Stimulated activated CD8-positive, alpha-beta memory T cell treated with anti-CD3 and anti-CD28 coated beads, Interleukin-2, amount 100 ng/mL, for 1 hour (primary cell): ENCODE measurements around the gene IDS.
"Not testable (repeated sequence)": the region's sequence is repeated elsewhere in the genome, so short reads cannot be mapped to it uniquely, and the experiment has no call there.

Experiments used
- DNase-seq, 2 donors: peaks; one replicate each; pipeline ENCODE4 v3.0.0-alpha.2; 2020; ENCODE audit warnings: low read depth in 2 of 2

IDS gene

DNA sequence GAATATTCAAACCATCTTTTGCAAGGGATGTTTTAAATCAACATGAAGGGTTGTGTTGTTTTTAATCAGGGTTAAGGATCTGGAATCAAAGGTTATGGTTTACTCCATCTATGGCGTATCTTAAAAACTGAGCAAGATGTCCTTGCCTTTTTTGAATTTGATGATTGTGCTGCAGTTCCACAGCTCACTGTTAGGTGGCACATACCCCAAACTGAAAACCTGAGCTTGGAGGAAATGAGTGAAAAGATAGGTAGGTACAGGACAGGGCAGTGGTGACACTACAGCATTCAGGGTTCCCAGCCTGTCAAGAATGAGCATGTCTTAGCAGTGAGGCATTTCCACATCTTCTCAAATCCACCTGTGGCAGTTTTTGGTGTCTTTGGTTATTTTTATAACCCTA, 22.6 kb upstream of the IDS start:
- DNase-seq = no peak

DNA sequence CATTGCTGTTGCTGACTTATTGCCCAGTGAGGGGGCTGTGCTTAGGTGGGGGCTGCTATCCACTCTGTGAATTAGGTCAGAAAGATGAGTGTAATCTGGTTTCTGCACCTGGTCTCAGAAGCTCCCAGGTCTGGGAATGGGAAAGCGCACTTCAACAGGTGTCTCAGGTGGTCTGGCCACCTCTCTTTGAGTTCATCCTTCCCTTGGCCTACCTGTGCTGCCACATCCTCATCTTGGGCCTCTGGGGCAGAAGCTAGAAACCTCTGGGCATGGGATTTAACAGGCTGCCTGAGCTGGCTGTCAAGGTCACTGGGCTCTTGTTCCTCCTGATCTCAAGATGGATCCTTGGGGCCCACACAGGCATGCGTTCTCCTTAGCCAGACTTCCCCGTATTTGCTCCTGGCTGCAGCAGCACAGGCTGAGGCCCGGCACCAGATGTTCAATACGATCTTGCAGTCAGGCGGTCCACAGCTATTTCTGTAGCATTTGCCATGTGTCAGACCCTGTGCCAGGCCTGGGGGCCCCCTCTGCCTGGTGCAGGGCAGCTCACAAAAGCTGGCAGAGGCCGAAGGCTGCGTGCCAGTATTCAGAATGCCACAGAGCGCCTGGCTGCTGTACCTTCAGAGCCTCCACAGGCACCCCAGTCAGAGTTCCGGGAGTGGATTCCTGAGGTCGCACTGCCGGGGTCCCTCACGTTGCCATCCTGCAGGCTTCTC, 21.4 kb upstream of the IDS start:
- DNase-seq = not testable (repeated sequence)

DNA sequence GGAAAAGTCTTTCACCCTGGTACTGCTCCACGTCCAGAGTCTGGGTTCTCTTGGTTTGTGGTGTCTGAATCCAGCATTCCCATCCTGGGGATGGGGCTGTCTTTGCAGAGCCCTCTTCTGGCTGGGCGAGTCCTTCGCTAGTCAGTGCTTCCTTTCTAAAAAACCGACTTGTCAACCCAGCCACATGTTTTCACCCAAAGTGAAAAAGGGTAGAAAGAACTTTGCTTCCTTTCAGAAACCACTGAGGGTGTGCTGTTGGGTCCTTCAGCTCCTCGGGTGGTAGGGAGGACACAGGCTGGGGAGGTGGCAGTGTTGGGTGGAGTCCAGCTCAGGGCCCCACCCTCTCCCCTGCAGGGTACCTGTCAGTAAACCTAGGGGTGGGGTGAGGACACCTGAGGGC, 20.8 kb upstream of the IDS start:
- not testable (repeated sequence) for DNase-seq

DNA sequence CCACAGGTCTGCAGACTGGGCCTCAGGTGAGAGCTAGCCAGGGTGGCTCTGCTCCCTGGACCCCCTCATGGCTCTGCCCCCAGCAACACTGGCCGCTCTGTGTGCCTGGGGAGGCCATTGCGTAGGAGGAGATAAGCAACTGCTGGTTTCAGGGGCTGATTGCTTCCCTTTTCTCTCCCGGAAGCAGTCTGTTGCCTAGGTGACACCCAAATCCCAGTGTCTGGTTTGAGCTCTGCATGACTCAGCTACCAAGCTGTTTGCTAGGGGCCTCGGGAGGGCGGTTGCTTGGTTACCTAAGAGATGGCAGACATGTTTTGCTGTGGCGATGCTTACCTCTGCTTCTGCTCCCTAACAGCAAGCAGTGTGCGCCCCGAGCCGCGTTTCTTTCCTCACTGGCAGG, 20.3 kb upstream of the IDS start:
- DNase-seq = peak in 1 of 2 donors; percentile 42

DNA sequence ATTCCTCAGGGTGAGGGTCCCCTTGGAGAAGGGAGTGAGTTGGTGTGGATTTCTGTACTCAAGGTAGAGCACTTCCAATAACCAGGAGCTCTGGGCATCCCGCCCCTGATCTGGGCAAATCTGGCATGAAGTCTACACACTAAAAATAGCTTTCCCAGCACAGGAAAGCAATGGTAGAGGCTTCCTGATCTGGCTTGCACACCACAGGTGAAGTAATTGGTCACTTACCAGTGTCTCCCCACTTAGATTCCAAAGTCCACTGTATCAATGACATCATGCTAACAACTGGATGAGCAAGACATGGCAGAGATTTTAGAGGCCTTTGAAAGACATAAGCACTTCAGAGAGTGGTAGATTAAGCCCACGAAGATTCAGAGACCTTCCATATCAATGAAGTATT, 17.8 kb upstream of the IDS start:
- no peak for DNase-seq

DNA sequence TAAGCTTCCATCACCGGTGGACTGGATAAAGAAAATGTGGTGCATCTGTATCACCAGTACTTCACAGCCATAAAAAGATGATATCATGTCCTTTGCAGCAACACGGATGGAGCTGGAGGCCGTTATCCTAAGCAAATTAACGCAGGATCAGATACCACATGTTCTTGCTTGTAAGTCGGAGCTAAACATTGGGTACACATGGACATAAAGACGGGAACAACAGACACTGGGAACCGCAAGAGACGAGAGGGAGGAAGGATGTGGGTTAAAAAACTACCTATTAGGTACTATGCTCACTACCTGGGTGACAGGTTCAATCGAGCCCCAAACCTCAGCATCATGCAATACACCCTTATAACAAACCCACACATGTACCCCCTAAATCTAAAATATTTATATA, 16.3 kb upstream of the IDS start:
- DNase-seq = no peak

DNA sequence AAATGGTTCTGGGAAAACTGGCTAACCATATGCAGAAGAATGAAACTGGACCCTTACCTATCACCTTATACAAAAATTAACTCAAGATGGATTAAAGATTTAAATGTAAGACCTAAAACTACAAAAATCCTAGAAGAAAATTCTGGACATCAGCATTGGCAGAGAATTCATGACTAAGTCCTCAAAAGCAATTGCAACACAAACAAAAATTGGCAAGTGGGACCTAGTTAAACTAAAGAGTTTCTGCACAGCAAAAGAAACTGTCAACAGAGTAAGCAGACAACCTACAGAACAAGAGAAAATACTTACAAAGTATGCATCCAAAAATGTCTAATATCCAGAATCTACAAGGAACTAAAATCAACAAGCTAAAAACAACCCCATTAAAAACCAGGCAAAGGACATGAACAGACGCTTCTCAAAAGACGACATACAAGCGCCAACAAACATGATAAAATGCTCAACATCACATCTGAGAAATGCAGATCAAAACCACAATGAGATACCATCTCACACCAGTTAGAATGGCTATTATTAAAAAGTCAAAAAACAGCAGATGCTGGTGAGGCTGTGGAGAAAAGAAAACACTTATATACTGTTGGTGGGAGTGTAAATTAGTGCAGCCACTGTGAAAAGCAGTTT, 15.7 kb upstream of the IDS start:
- DNase-seq = not testable (repeated sequence)

DNA sequence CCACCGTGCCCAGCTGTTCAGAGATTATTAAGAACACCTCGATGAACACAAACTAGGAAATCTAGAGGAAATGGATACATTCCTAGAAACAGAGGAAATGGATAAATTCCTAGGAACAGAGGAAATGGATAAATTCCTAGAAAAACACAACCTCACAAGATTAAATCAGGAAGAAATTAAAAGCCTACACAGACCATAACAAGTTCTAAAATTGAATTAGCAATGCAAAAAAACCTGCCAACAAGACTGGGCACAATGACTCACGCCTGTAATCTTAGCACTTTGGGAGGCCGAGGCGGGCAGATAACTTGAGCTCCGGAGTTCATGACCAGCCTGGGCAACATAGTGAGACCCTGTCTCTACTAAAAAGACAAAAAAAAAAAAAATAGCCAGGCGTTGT, 13.1 kb upstream of the IDS start:
- DNase-seq = no peak

DNA sequence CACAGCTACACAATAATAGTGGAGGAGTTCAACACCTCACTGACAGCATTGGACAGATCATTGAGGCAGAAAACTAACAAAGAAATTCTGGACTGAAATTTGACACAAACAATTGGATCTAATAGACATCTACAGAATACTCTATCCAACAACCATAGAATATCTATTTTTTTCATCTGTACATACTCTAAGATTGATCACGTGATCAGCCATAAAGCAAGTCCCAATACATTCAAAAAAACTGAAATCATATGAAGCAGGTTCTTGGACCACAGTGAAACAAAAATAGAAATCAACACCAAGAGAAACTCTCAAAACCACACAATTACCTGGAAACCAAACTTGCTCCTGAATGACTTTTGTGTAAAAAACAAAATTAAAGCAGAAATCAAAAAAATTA, 12.2 kb upstream of the IDS start:
- DNase-seq = no peak

DNA sequence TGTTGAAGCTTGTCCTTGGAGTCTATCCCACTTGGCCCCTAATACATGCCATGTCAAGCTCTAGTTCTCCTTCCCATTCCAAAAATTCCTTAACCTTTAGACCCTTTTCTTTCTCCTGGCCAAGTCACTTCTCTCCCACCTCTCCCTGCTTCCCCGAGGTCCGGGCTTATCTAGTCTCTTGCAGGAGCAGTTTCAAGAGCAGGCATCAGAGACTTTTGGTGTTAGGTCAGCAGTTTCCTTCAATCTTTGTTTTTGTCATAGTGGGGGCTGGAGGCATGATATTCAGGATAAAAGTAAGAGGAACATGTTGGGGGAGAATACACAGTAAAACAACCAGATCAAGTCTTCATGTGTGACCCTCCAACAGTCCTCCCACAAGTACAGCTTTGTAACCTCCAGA, 11.5 kb upstream of the IDS start:
- DNase-seq = no peak

DNA sequence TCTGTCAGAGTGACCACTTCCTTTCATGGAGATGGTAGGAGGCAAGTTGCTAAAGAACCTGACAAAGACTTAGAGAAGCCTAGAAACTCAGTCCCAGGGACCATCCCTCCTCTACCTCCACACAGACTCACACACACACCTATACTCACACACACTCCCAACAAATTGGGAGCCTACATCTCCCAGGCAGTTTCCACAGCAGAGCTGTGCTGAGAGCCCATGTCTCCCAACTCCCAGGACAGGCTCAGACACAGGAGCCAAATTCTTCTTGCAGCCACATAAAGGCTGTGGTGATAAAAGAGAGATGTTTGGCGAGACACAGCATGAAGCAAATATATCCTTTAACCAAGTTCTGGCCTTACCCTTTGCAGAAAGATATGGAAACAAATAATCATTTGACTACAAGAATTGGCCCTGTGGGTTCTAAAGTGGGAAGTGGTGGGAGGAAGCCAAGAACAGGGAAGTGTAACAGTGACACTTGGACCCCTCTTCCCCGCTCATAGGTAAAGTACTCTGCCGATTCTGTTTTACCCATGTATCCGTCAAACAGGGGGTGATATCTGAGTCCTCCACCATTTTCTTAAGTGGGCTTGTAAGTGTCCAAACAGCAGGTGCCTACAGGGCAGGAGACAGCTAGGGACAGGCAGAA, 11.0 kb upstream of the IDS start:
- no peak for DNase-seq

DNA sequence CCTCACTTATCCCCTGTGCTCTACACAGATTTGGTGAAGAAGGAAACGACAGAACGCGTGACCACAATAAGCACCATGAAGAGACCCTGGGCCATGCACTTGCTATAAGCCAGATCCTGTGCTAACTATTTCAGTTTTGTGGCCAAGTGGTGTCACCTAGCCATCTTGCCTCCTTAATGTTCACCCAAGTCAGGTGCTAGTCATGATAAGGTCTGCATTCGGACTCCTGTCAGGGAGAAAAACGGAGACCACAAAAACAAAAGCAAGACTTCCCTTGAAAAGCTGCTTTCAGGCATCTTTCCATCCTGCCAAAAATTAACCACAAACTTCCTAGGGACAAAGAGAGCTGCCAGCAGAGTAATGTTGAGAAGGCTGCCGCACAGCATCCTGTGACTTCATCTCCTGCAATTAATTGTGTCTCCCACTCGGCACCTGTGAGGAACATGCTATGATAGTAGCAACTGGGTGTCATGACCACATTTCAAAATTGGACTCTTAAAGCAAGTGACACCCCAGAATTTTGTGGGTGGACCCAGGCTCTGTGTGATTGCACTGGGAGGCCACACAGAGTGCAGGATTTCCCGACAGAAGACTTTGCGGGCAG, 8.8 kb upstream of the IDS start:
- DNase-seq = no peak

DNA sequence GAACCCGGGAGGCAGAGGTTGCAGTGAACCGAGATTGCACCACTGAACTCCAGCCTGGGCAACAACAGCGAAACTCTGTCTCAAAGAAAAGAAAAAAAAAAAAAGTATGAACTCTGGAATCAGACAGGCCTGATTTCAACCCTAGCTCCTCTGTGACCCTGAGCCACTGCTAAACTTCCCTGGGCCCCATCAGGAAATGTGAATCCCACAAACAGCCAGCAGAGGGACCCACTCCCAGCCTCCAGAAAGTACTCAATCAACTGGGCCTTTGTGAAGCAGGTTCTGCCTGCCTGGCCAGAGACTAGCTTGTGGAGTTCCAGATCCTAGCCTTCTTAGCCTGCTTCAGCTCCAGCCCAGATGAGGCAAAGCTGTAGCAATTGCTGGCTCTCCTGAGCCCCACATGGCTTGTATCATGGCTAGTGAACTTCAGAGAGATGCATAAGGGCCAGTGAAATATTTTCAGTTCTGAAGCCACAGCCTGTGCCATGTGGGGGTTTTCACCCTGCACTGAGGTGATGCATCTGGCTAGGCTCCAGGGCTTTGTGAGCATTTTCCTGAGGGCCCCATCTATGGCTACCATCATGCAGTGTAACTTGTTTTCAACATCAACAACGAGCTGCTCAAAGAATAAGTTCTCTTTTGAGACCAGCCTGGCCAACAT, 7.2 kb upstream of the IDS start:
- no peak for DNase-seq

DNA sequence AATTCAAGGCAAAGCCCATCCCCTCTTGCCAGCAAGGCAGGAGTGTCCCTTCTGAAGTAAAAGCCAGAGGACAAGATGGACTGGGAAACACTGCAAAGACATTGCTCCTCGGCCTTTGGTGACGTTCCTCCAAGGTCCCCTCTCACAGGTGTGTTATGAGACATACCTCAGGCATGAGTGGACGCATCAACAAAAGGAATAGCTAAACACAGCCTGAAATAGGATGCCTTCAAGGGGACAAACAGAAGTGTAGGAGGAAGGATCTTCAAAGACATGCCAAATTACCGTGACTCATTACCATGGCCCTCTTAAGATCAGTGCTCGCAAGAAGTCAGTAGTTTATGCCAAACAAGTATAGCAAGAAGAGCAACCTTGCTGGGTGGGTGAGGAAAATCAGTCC, 6.0 kb upstream of the IDS start:
- DNase-seq = no peak

DNA sequence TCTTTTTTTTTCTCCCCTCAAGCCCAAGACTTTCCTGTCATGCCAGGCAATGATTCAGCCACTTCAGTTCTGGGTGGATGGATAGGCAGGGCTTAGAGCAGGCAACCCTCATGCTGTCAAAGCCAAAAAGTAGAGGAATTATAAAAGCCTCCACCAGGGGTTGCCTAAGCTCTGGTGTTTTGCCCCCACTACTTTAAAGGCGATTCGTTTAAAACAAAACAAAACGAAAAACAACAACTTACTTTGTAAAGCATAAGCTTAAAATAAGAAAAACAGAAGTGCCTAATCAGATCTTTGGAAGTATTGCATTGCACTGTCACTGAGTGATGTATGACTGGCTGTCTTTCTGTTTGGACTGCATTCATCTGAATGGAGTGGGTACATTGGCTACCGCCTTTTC, 5.3 kb upstream of the IDS start:
- no peak for DNase-seq

DNA sequence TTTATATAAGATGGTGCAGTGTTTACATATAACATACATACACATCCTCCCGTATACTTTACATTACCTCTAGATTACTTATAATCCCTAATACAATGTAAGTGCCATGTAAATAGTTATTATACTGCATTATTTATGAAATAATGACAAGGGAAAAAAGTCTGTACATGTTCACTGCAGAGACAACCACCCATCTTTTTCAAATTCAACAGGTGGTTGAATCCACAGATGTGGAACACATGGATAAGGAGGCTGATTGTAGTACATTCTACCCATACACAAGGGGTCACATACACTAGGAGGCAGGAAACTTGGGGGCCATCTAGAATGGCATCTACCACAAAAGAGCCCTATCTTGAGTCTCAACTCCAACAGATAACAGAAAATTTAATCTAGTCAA, 3.4 kb upstream of the IDS start:
- DNase-seq = no peak

DNA sequence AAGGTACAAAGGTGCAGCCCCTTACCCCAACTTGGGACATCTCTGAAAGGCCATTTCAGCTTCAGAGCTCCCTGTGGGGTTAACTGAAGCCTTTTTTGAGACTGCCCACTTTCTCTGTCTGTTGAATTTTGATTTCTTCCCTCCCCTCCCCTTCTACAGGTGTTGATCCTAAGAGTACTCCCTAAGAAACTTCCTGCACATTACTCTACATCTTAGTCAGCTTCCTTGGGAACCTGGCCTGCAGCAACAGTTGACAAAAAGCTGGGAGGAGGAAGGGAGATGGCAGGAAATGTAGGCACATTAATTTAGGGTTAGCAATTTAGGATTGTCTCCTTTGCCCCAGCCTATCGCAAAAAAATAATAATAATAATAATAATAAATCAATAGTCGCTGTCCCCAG, 1.2 kb upstream of the IDS start:
- no peak for DNase-seq

DNA sequence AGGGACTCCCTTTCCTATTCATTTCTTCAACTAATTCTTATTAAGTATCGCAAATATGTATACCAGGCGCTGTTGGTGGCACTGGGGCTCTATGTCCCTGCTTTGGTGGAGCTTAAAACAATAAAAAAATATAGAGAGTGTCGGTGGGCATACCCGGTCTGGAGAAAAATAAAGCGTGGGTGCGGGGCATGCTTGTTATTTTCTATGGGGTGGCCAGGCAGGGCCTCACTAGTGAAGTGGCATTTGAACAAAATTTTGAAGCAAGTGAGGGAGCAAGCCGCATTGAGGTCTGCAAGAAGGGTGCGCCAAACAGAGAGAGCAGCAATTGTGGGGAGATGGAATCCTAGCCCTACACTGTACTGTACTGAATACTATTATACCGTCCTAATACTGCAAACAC, 565 bp upstream of the IDS start:
- no peak for DNase-seq

DNA sequence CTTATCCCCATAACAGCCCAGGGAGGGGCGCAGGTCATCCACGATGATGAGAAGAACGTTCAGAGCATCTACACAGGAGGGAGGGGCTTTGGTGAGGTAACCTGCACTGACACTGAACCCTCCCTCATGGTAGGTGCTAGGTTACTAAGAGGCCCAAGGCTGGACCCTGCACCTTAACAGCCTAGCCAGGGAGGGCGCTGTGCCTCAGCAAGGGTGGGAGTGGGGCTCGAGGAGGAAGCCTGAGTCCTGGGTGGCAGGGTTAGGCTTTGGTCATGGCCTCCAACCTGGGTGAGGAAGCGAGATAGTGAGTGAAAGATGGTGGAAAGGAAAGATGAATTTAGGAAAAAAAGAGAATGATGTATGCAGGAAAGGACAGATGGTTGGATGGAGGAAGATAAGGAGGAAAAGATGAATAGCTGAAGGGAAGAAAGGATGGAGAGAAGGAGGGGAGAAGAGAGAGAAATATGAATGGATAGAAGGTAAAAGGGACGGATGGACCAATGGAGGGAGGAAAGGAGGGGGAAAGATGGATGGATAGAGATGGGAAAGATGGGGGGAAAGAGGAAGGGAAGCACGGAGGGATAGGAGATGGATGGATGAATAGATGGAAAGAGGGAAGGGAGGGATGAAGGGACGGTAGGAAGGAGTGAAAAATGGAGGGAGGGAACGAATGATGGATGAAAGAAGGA, 736 bp downstream of the IDS start:
- DNase-seq = peak in 1 of 2 donors; percentile 24

DNA sequence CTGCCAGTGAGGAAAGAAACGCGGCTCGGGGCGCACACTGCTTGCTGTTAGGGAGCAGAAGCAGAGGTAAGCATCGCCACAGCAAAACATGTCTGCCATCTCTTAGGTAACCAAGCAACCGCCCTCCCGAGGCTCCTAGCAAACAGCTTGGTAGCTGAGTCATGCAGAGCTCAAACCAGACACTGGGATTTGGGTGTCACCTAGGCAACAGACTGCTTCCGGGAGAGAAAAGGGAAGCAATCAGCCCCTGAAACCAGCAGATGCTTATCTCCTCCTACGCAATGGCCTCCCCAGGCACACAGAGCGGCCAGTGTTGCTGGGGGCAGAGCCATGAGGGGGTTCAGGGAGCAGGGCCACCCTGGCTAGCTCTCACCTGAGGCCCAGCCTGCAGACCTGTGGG, 1.7 kb downstream of the IDS start:
- peak in 1 of 2 donors; percentile 15 for DNase-seq

DNA sequence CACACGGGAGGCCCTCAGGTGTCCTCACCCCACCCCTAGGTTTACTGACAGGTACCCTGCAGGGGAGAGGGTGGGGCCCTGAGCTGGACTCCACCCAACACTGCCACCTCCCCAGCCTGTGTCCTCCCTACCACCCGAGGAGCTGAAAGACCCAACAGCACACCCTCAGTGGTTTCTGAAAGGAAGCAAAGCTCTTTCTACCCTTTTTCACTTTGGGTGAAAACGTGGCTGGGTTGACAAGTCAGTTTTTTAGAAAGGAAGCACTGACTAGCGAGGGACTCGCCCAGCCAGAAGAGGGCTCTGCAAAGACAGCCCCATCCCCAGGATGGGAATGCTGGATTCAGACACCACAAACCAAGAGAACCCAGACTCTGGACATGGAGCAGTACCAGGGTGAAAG, 2.2 kb downstream of the IDS start:
- not testable (repeated sequence) for DNase-seq

DNA sequence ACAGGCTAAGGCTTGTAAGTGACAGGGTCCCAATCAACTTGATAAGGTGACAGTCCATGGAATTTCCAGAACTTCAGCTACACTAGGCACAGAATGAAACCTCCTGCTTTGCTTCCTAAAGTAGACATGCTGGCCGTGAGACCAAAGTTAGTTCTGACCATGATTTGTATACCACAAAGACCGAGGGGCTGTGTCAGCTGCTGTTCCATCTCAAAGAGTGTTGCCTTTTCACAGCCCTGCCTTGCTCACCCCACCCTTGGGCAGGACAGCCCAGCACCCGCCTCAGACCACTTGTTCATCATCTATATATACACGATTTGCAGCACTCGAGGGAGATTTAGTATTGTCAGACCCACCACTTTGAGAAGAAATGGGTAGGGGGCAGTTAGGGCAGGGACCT, 5.3 kb downstream of the IDS start:
- no peak for DNase-seq
